GM18873 (cell line): ENCODE results near the gene CFAP300.

Experiments used
- ATAC-seq: cut with Tn5 transposase; IDR thresholded peaks from one replicate; pipeline ENCODE4 v1.9.1; 2021; ENCODE audit warnings: mild to moderate bottlenecking, moderate library complexity, moderate number of reproducible peaks; ENCODE audit not compliant: unreplicated experiment, low FRiP score

Gene CFAP300

GRCh38 chr11:102071497-102072472 is 24.5 kb downstream of the CFAP300 start:
- no peak for ATAC-seq

- ATAC-seq = no peak
Measured at GRCh38 chr11:102073253-102073652, 26.0 kb downstream of the CFAP300 start.

GRCh38 chr11:102079625-102080024 is 32.4 kb downstream of the CFAP300 start:
- ATAC-seq = no peak

GRCh38 chr11:102081313-102081712 is 34.1 kb downstream of the CFAP300 start:
- no peak for ATAC-seq

- no peak for ATAC-seq
Measured at GRCh38 chr11:102085864-102086551, 38.8 kb downstream of the CFAP300 start.

- no peak for ATAC-seq
Measured at GRCh38 chr11:102097186-102097585, 49.9 kb downstream of the CFAP300 start.

GRCh38 chr11:102099755-102100154 is 52.5 kb downstream of the CFAP300 start:
- no peak for ATAC-seq

- no peak for ATAC-seq
Measured at GRCh38 chr11:102108734-102109440, 61.6 kb downstream of the CFAP300 start.

- ATAC-seq = peak; percentile 79
Measured at GRCh38 chr11:102109896-102110760, 62.9 kb downstream of the CFAP300 start, which contains the start of gene YAP1. YAP1 (plus strand) TSS chr11:102110447; CDS start chr11:102110849, 402 bp downstream.

- ATAC-seq = peak; percentile 12
Measured at GRCh38 chr11:102110761-102111010, 63.4 kb downstream of the CFAP300 start.

- no peak for ATAC-seq
Measured at GRCh38 chr11:102111011-102111786, 64.0 kb downstream of the CFAP300 start.

GRCh38 chr11:102111787-102112508 is 64.7 kb downstream of the CFAP300 start:
- ATAC-seq = no peak

GRCh38 chr11:102112509-102112821 is 65.2 kb downstream of the CFAP300 start:
- no peak for ATAC-seq

GRCh38 chr11:102114032-102114431 is 66.8 kb downstream of the CFAP300 start:
- no peak for ATAC-seq

GRCh38 chr11:102115557-102115956 is 68.3 kb downstream of the CFAP300 start:
- ATAC-seq = no peak

- no peak for ATAC-seq
Measured at GRCh38 chr11:102116453-102117205, 69.4 kb downstream of the CFAP300 start.

- ATAC-seq = no peak
Measured at GRCh38 chr11:102117472-102118113, 70.4 kb downstream of the CFAP300 start.

- no peak for ATAC-seq
Measured at GRCh38 chr11:102118937-102119336, 71.7 kb downstream of the CFAP300 start.
